GM21619 (cell line): Measurements from ENCODE around the gene HADHA.

ENCODE experiments used
- ATAC-seq: cut with Tn5 transposase; IDR thresholded peaks from one replicate; pipeline ENCODE4 v1.9.1; 2021; ENCODE audit not compliant: unreplicated experiment

HADHA gene

GRCh38 chr2:26144953-26145680, 99.3 kb downstream of the HADHA start:
- no peak for ATAC-seq

- no peak for ATAC-seq
These were observed 100.4 kb downstream of the HADHA start for GRCh38 chr2:26144031-26144430.

GRCh38 chr2:26141145-26141769, 103.2 kb downstream of the HADHA start:
- no peak for ATAC-seq
